Heart left ventricle (tissue), 16 donors: ENCODE results near the gene DR1. TPM values are rescaled to one million over a fixed set of nuclear protein-coding genes. Genes with fewer than 3 reads are reported as not detected.
"Not testable (repeated sequence)": the region's sequence is repeated elsewhere in the genome, so short reads cannot be mapped to it uniquely, and the experiment has no call there.

Experiments
- ATAC-seq, 4 donors: fragments of 200-7000 bp; cut with Tn5 transposase; one replicate each; pipeline ENCODE4 v1.9.1; 2020 to 2022; ENCODE audit warnings: moderate library complexity in 4 of 4, mild to moderate bottlenecking in 3 of 4, moderate number of reproducible peaks in 1 of 4
- DNase-seq, 5 donors: peaks; one replicate each; pipeline ENCODE4 v3.0.0-alpha.2; 2020
- H3K27ac ChIP-seq, 12 donors: fragments of 200-600 bp; sonication (generic) in 4 of 12; one replicate each; pipeline versions ENCODE4 v1.5.0 to v1.8.0; 2016 to 2022; ENCODE audit warnings: mild to moderate bottlenecking in 2 of 12
- H3K27me3 ChIP-seq, 9 donors: fragments of 200-600 bp; sonication (generic) in 2 of 9; one replicate each; pipeline versions ENCODE4 v1.5.1 to v1.8.0; 2016 to 2022; ENCODE audit warnings: mild to moderate bottlenecking in 3 of 9
- H3K36me3 ChIP-seq, 9 donors: fragments of 200-600 bp; sonication (generic) in 2 of 9; one replicate each; pipeline versions ENCODE4 v1.5.0 to v1.8.0; 2018 to 2022; ENCODE audit warnings: mild to moderate bottlenecking in 2 of 9
- H3K4me1 ChIP-seq, 12 donors: fragments of 200-600 bp; sonication (generic) in 4 of 12; one replicate each; pipeline versions ENCODE4 v1.5.0 to v1.8.0; 2016 to 2022; ENCODE audit warnings: mild to moderate bottlenecking in 3 of 12
- H3K4me3 ChIP-seq, 12 donors: fragments of 200-600 bp; sonication (generic) in 4 of 12; one replicate each; pipeline versions ENCODE4 v1.5.0 to v1.8.0; 2017 to 2022; ENCODE audit warnings: mild to moderate bottlenecking in 9 of 12, moderate library complexity in 4 of 12
- H3K9me3 ChIP-seq, 12 donors: fragments of 200-600 bp; sonication (generic) in 4 of 12; one replicate each; pipeline versions ENCODE4 v1.5.0 to v1.8.0; 2016 to 2022; ENCODE audit warnings: mild to moderate bottlenecking in 1 of 12
- CTCF ChIP-seq, 12 donors: fragments of 200-600 bp; sonication (generic) in 4 of 12; IDR thresholded peaks; one replicate each; pipeline versions ENCODE4 v1.5.0 to v1.8.0; 2018 to 2022; ENCODE audit warnings: antibody characterized with exemption in 12 of 12, mild to moderate bottlenecking in 5 of 12
- POLR2A ChIP-seq, 2 donors: fragments of 450-650 bp; IDR thresholded peaks; one replicate each; pipeline ENCODE4 v1.6.1; 2017; ENCODE audit warnings: antibody characterized with exemption in 2 of 2, mild to moderate bottlenecking in 2 of 2, moderate library complexity in 2 of 2
- WGBS, 4 donors: extraction: QIAGEN DNeasy Blood & Tissue Kit in 2 of 4; methylation state at CpG; one replicate each; pipeline versions ENCODE4 v1.1.5 to v1.1.7; 2013 to 2018; 5-methylcytosine and 5-hydroxymethylcytosine counted together
- intact Hi-C, 10 donors: fragments of 100-400 bp; cut with DNase I; formaldehyde crosslinking; loops; one replicate each; pipeline versions ENCODE4 v1.11.1 to v1.14.2; 2022
- polyA plus RNA-seq, 2 donors: library from polyadenylated mRNA; stranded (reverse); fragments of 200-250 nt; gene quantifications; one replicate each; pipeline ENCODE4 v1.2.3, GENCODE V29; 2013
- total RNA-seq, 9 donors: library from RNA; depleted of rRNA in 2 of 9; stranded (reverse); fragments of >200 nt in 2 of 9; fragmentation: NEBNext Ultra II Directional in 3 of 9; extraction: Animal tissue kit (Norgen Biotek cat#: 25700) in 3 of 9; gene quantifications; one replicate each; pipeline versions ENCODE4 v1.1.0 to v1.2.4, GENCODE V29; 2016 to 2023
- donor health status: ischemic (EF 13 %, LVEDD 7.1; RV severe dilation, severe dysfunction).
- donor health status: healthy with polysubstance abuse.
- donor health status: DM: no; HTN: yes; CAD: no.
- donor health status: DM: no; HTN: no; CAD: no.
- donor health status: ischemic (EF 25% LVEDD 6.9; RV normal size, moderate dysfunction).
- donor health status: ischemic (EF 25% LVEDD 5.7; RV mildly dilated, moderate dysfunction).
- donor health status: healthy.
- donor health status: DM: yes; HTN: yes; CAD: no.
- donor health status: ischemic (EF 35%, LVEDD 5.7; RV mildly dilated, moderate dysfunction).
- donor health status: nonischemic (EF 11% LVEDD 7.7; RV severe dilation, severe dysfunction).
- donor health status: DM: yes; HTN: yes; CAD: no.
- donor health status: PGD.
- donor health status: ischemic (EF 29% LVEDD 5.4; RV normal size, mild dysfunction).
- donor health status: nonischemic (EF 23%, LVEDD 6.1; RV moderate dilation, normal function).

The DR1 gene
- total and polyA plus RNA-seq, 11 donors = 4.6 to 45.1 (median 33.4) TPM

- DNase-seq = no peak
- ATAC-seq = no peak
- intact Hi-C loops = no loop called here
- Histone ChIP-seq H3K4me3 (no peak overlapping the region), H3K27ac (no peak overlapping the region), H3K36me3 (peaks cover 0 to 71% (median 26%) of the 10 kb centered on the region in 9 donors), H3K27me3 (no peaks in the 10 kb centered on the region), H3K4me1 (peaks cover 0 to 37% (median 0%) of the 10 kb centered on the region in 12 donors), H3K9me3 (no peaks in the 10 kb centered on the region)
- 95 to 98% (median 96%) methylated on average over 2 of the region's 2 CpGs for WGBS, 4 donors
- TF ChIP-seq POLR2A (IDR thresholded peaks at IDR 0.05) (no peak), CTCF (IDR thresholded peaks at IDR 0.05) (no peak)
Observed at GRCh38 chr1:93365813-93366212, 20.1 kb downstream of the DR1 start.

DNA sequence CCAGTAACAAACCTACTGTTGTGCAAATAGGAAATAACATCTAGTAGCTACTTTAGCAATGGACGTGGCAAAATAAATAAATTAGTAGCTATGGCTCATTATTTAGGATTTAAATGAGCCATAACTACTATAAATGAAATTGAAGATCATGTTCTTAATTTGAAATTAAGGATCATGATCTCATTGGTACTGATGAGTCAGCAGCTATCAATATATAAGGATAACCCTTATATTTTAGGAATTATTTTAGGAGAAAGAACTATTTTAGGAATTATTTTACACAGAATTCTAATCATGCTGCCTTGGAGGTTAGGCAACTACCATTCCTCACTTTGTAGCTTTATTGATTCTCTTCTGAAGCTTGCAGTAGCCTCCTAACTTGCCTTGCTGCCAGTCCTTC lies 24.0 kb downstream of the DR1 start:
- no peak overlapping the region for H3K27ac ChIP-seq
- H3K27me3 ChIP-seq = no peaks in the 10 kb centered on the region
- H3K36me3 ChIP-seq = peaks cover 0 to 44% (median 10%) of the 10 kb centered on the region in 9 donors
- WGBS, 4 donors = 80 to 90% (median 86%) methylated on average over 1 of the region's 1 CpG
- no peak for ATAC-seq
- H3K4me3 ChIP-seq = no peak overlapping the region
- TF ChIP-seq CTCF (IDR thresholded peaks at IDR 0.05) (no peak), POLR2A (IDR thresholded peaks at IDR 0.05) (no peak)
- H3K4me1 ChIP-seq = peaks cover 0 to 4% (median 0%) of the 10 kb centered on the region in 12 donors
- H3K9me3 ChIP-seq = no peaks in the 10 kb centered on the region
- intact Hi-C loops = no loop called here
- DNase-seq = no peak

DNA sequence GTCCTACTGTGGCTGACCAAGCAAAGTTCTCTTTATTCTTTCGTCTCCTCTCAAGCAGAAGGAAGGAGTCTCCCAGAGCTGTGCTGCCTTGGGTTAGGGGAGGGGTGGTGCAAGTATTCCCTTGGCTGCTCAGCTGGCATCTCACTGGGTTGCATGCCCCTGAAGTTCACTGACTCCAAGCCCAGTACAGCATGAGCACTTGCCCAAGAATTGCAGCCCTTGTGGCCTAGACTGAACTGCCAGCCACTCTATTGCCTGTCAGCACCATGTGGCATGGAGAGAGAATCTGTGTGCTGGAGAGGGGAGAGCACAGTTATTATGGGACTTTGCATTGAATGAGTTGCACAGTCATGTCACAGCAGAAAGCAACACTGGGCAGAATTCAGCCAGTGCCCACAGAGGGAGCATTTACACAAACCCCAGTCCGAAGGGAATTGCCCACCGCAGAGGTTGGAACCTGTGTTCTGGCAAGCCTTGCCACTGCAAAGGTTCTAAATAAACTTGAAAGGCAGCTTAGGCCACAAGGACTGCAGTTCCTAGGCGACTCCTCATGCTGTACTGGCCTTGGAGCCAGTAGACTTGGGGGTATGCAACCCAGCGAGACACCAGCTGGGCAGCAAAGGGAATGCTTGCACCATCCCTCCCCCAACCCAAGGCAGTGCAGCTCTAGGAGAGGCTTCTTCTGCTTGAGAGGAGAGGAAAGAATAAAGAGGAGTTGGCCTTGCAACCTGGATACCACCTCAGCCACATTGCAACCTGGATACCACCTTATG lies 28.8 kb downstream of the DR1 start:
- 94 to 97% (median 95%) methylated on average over 5 of the region's 5 CpGs for WGBS, 4 donors
- TF ChIP-seq POLR2A (IDR thresholded peaks at IDR 0.05) = no peak
- no peak for TF ChIP-seq CTCF (IDR thresholded peaks at IDR 0.05)
- Histone ChIP-seq H3K4me1 (no peaks in the 10 kb centered on the region), H3K27ac (no peak overlapping the region), H3K27me3 (no peaks in the 10 kb centered on the region), H3K9me3 (peaks cover 0 to 18% (median 0%) of the 10 kb centered on the region in 12 donors), H3K36me3 (peaks cover 0 to 4% (median 0%) of the 10 kb centered on the region in 9 donors), H3K4me3 (no peak overlapping the region)
- DNase-seq (peak in 1 of 5 donors; percentile 32), ATAC-seq (peak; percentile 65 to 86 (median 86))
- intact Hi-C loops = no loop called here

- TF ChIP-seq POLR2A (IDR thresholded peaks at IDR 0.05) = no peak
- no peak for TF ChIP-seq CTCF (IDR thresholded peaks at IDR 0.05)
Observed at GRCh38 chr1:93384656-93385055, 38.9 kb downstream of the DR1 start.

DNA sequence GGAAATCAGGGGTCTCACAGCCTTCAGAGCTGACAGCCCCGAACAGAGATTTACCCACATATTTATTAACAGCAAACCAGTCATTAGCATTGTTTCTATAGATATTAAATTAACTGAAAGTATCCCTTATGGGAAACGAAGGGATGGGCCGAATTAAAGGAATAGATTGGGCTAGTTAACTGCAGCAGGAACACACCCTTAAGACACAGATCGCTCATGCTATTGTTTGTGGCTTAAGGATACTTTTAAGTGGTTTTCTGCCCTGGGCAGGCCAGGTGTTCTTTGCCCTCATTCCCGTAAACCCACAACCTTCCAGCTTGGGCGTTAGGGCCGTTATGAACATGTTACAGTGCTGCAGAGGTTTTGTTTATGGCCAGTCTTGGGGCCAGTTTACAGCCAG lies 40.6 kb downstream of the DR1 start:
- H3K36me3 ChIP-seq, intact Hi-C loops, ATAC-seq, H3K27ac ChIP-seq, H3K4me3 ChIP-seq, DNase-seq, H3K27me3 ChIP-seq, H3K4me1 ChIP-seq: not testable (repeated sequence)
- H3K9me3 ChIP-seq = peaks cover 0 to 27% (median 8%) of the 10 kb centered on the region in 12 donors
- 89 to 96% (median 94%) methylated on average over 7 of the region's 7 CpGs for WGBS, 4 donors

More at GRCh38 chr1:93384656-93385055, 38.9 kb downstream of the DR1 start:
- Histone ChIP-seq H3K4me1 (no peaks in the 10 kb centered on the region), H3K27me3 (no peaks in the 10 kb centered on the region), H3K9me3 (peaks cover 0 to 28% (median 8%) of the 10 kb centered on the region in 12 donors), H3K36me3 (no peaks in the 10 kb centered on the region), H3K4me3 (no peak overlapping the region), H3K27ac (no peak overlapping the region)
- intact Hi-C loops = no loop called here
- DNase-seq (no peak), ATAC-seq (no peak)
- WGBS, 4 donors = 92 to 99% (median 94%) methylated on average over 3 of the region's 3 CpGs
